Measurements from ENCODE around the gene MT1F.
"Not testable (repeated sequence)": the region's sequence is repeated elsewhere in the genome, so short reads cannot be mapped to it uniquely, and the experiment has no call there.

DNA sequence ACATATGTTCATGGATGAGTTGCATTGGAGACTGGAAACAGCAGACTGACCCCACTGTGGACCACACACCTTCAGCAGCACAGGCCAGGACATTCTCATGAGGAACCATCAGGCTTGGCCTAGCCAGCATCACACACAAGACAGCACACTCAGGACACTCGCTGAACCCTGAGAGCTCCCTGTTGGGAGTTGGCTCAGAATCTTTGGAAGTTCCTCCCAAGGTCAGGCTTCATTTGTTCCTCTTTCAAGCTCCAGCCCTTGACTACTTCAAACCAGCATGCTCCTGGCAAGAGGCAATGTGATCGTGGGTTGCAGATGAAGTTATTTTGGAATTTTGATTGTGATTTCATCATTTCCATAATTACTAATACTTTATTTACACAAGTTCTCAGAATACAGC is 13.9 kb downstream of the MT1F start:
- TF ChIP-seq, protein P1, sequence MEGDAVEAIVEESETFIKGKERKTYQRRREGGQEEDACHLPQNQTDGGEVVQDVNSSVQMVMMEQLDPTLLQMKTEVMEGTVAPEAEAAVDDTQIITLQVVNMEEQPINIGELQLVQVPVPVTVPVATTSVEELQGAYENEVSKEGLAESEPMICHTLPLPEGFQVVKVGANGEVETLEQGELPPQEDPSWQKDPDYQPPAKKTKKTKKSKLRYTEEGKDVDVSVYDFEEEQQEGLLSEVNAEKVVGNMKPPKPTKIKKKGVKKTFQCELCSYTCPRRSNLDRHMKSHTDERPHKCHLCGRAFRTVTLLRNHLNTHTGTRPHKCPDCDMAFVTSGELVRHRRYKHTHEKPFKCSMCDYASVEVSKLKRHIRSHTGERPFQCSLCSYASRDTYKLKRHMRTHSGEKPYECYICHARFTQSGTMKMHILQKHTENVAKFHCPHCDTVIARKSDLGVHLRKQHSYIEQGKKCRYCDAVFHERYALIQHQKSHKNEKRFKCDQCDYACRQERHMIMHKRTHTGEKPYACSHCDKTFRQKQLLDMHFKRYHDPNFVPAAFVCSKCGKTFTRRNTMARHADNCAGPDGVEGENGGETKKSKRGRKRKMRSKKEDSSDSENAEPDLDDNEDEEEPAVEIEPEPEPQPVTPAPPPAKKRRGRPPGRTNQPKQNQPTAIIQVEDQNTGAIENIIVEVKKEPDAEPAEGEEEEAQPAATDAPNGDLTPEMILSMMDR (conservative IDR thresholded peaks at IDR 0.05 in 1 of 2, IDR thresholded peaks at IDR 0.05 in 1 of 2; ENCODE audit: extremely low read depth in 1 of 2, insufficient read depth in 1 of 2, low read depth in 1 of 2, low read length in 2 of 2) = not testable (repeated sequence)
- not testable (repeated sequence) for TF ChIP-seq EZH2 (IDR thresholded peaks at IDR 0.05; ENCODE audit: borderline replicate concordance, low read length)
